Measurements from ENCODE around the gene PIGU. TPM values are rescaled to one million over a fixed set of nuclear protein-coding genes. Genes with fewer than 3 reads are reported as not detected.

PIGU gene
- polyA plus RNA-seq, 3 donors = 5.8 to 11.3 (median 10.9) TPM

DNA sequence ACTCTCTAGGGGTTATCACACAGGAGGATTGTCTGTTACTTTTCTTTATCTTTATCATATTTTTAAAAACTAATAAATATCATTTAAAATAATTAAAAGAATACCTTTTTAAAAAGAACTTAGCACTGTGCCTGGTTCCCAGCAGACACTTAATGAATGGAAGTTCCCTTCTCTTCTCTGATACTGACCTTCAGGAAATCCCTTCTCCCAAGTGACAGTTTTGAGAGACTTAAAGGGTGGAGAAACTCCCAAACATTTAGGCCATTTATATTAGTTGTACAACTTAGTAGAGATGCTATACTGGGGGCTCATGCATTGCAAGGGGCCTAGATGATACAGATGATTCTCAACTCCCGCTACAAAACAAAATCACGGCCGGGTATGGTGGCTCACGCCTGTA, 99.8 kb downstream of the PIGU start:
- H3K79me2 ChIP-seq (ENCODE audit: insufficient read depth, low read length) = no peaks in the 10 kb centered on the region
- 100% methylated on average over 4 of the region's 4 CpGs for WGBS (ENCODE audit: insufficient coverage)
- H3K4me1 ChIP-seq (ENCODE audit: control insufficient read depth in 1 of 2, insufficient read depth in 2 of 2, low read length in 2 of 2) = peaks cover 10 to 12% of the 10 kb centered on the region in 2 donors
- H3K27me3 Mint-ChIP-seq (ENCODE audit: low read depth in 3 of 3) = no peaks in the 10 kb centered on the region
- H3K9me3 ChIP-seq (replicated peaks in 1 of 2; ENCODE audit: control insufficient read depth in 1 of 2, insufficient read depth in 1 of 2, low read length in 2 of 2) = no peaks in the 10 kb centered on the region
- H3K27me3 ChIP-seq (ENCODE audit: control insufficient read depth in 2 of 2, insufficient read depth in 2 of 2, low read length in 2 of 2) = no peaks in the 10 kb centered on the region
- peaks cover 28 to 30% of the 10 kb centered on the region in 2 donors for H3K36me3 Mint-ChIP-seq
- no peak overlapping the region for H3K9ac ChIP-seq (ENCODE audit: insufficient read depth, low read length, poor library complexity, severe bottlenecking)
- intact Hi-C loops (cut with micrococcal nuclease) = no loop called here
- TF ChIP-seq, protein P1, sequence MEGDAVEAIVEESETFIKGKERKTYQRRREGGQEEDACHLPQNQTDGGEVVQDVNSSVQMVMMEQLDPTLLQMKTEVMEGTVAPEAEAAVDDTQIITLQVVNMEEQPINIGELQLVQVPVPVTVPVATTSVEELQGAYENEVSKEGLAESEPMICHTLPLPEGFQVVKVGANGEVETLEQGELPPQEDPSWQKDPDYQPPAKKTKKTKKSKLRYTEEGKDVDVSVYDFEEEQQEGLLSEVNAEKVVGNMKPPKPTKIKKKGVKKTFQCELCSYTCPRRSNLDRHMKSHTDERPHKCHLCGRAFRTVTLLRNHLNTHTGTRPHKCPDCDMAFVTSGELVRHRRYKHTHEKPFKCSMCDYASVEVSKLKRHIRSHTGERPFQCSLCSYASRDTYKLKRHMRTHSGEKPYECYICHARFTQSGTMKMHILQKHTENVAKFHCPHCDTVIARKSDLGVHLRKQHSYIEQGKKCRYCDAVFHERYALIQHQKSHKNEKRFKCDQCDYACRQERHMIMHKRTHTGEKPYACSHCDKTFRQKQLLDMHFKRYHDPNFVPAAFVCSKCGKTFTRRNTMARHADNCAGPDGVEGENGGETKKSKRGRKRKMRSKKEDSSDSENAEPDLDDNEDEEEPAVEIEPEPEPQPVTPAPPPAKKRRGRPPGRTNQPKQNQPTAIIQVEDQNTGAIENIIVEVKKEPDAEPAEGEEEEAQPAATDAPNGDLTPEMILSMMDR (IDR thresholded peaks at IDR 0.05) = no peak
- H3K4me3 ChIP-seq (replicated peaks in 1 of 3; ENCODE audit: low read depth in 2 of 3, low read length in 3 of 3) = no peak overlapping the region
- no peak overlapping the region for H3K27ac ChIP-seq (ENCODE audit: low read depth in 1 of 2, low read length in 2 of 2)
- peaks cover 17% of the 10 kb centered on the region for H3K4me1 Mint-ChIP-seq
- no peaks in the 10 kb centered on the region for H3K9me3 Mint-ChIP-seq
- peaks cover 6 to 30% of the 10 kb centered on the region in 2 donors for H3K36me3 ChIP-seq (replicated peaks in 1 of 2; ENCODE audit: control insufficient read depth in 1 of 2, insufficient read depth in 2 of 2, low read length in 2 of 2)
- no peak overlapping the region for H3K4me3 Mint-ChIP-seq
- no peak overlapping the region for H2AFZ ChIP-seq (ENCODE audit: insufficient read depth, low read depth, low read length, poor library complexity, severe bottlenecking)
- no peaks in the 10 kb centered on the region for H4K20me1 ChIP-seq (ENCODE audit: insufficient read depth, low read length)
- H3K27ac Mint-ChIP-seq = no peak overlapping the region
- H3K4me2 ChIP-seq (replicated peaks; ENCODE audit: extremely low read depth, low read length, poor library complexity, severe bottlenecking) = no peak overlapping the region
- no peak for DNase-seq

- Mint-ChIP-seq H3K9me3 (no peaks in the 10 kb centered on the region), H3K27ac (no peak overlapping the region), H3K36me3 (peaks cover 27 to 29% of the 10 kb centered on the region in 2 donors), H3K4me1 (peaks cover 26% of the 10 kb centered on the region), H3K4me3 (no peak overlapping the region), H3K27me3 (ENCODE audit: low read depth in 3 of 3) (no peaks in the 10 kb centered on the region)
- 100% methylated on average over 2 of the region's 4 CpGs for WGBS (ENCODE audit: insufficient coverage)
- H3K36me3 ChIP-seq (replicated peaks in 1 of 2; ENCODE audit: control insufficient read depth in 1 of 2, insufficient read depth in 2 of 2, low read length in 2 of 2) = peaks cover 9 to 24% of the 10 kb centered on the region in 2 donors
- H3K9ac ChIP-seq (ENCODE audit: insufficient read depth, low read length, poor library complexity, severe bottlenecking) = no peak overlapping the region
- TF ChIP-seq, protein P1 (IDR thresholded peaks at IDR 0.05) = no peak
- no peaks in the 10 kb centered on the region for H3K79me2 ChIP-seq (ENCODE audit: insufficient read depth, low read length)
- no peaks in the 10 kb centered on the region for H4K20me1 ChIP-seq (ENCODE audit: insufficient read depth, low read length)
- intact Hi-C loops (cut with micrococcal nuclease) = no loop called here
- no peak overlapping the region for H3K27ac ChIP-seq (ENCODE audit: low read depth in 1 of 2, low read length in 2 of 2)
- no peaks in the 10 kb centered on the region for H3K27me3 ChIP-seq (ENCODE audit: control insufficient read depth in 2 of 2, insufficient read depth in 2 of 2, low read length in 2 of 2)
- no peak overlapping the region for H3K4me3 ChIP-seq (replicated peaks in 1 of 3; ENCODE audit: low read depth in 2 of 3, low read length in 3 of 3)
- DNase-seq = no peak
- H3K4me1 ChIP-seq (ENCODE audit: control insufficient read depth in 1 of 2, insufficient read depth in 2 of 2, low read length in 2 of 2) = peaks cover 18 to 21% of the 10 kb centered on the region in 2 donors
- H3K9me3 ChIP-seq (replicated peaks in 1 of 2; ENCODE audit: control insufficient read depth in 1 of 2, insufficient read depth in 1 of 2, low read length in 2 of 2) = no peaks in the 10 kb centered on the region
- no peak overlapping the region for H3K4me2 ChIP-seq (replicated peaks; ENCODE audit: extremely low read depth, low read length, poor library complexity, severe bottlenecking)
- H2AFZ ChIP-seq (ENCODE audit: insufficient read depth, low read depth, low read length, poor library complexity, severe bottlenecking) = no peak overlapping the region
These were observed 101.1 kb downstream of the PIGU start for GRCh38 chr20:34575756-34576155.
